Measurements from ENCODE around the gene CCT7. TPM values are rescaled to one million over a fixed set of nuclear protein-coding genes. Genes with fewer than 3 reads are reported as not detected.

The CCT7 gene
- total and polyA plus RNA-seq, 8 donors = 124 to 243 (median 147) TPM

DNA sequence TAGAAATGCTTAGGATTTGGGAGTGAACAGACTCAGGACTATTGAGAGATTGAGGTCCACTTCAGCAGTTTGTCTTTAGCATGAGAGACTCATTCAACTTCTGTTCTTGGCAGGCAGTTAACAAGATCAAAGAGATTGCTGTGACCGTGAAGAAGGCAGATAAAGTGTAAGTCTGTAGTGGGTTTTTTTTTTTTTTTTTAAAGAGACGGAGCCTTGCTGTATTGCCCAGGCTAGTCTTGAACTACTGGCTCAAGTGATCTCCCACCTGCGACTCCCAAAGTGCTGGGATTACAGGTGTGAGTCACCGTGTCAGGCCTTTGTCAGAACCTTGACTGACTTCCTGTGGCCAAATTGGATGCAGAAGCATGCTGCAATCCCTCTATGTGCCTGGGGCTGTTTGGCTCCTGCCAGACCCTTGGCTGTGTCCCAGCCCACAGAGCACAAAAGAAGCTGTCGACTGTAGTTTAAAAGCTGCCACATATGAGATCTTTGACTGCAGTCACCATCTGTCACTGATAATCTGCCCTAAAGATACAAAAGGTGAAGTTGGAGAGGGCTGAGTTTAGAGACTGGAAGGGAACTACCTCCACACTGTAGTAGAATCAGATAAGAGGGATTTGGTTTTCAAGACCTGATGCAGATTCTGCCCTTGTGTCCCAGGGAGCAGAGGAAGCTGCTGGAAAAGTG is 9.9 kb downstream of the CCT7 start:
- intact Hi-C loops (cut with DNase I; ENCODE audit: low total_unique reads) = no loop called here
- Histone ChIP-seq H3K36me3 (peaks cover 89 to 100% (median 99%) of the 10 kb centered on the region in 4 donors), H3K4me1 (peaks cover 0 to 9% (median 2%) of the 10 kb centered on the region in 4 donors), H3K4me3 (no peak overlapping the region), H3K9me3 (no peaks in the 10 kb centered on the region), H3K27me3 (no peaks in the 10 kb centered on the region), H3K27ac (no peak overlapping the region)
- 36 to 56% (median 39%) methylated on average over 5 of the region's 5 CpGs for WGBS, 5 donors
- no peak for DNase-seq
- TF ChIP-seq POLR2AphosphoS5 (IDR thresholded peaks at IDR 0.05) = no peak
- TF ChIP-seq, protein P1, sequence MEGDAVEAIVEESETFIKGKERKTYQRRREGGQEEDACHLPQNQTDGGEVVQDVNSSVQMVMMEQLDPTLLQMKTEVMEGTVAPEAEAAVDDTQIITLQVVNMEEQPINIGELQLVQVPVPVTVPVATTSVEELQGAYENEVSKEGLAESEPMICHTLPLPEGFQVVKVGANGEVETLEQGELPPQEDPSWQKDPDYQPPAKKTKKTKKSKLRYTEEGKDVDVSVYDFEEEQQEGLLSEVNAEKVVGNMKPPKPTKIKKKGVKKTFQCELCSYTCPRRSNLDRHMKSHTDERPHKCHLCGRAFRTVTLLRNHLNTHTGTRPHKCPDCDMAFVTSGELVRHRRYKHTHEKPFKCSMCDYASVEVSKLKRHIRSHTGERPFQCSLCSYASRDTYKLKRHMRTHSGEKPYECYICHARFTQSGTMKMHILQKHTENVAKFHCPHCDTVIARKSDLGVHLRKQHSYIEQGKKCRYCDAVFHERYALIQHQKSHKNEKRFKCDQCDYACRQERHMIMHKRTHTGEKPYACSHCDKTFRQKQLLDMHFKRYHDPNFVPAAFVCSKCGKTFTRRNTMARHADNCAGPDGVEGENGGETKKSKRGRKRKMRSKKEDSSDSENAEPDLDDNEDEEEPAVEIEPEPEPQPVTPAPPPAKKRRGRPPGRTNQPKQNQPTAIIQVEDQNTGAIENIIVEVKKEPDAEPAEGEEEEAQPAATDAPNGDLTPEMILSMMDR (IDR thresholded peaks at IDR 0.05) = no peak

DNA sequence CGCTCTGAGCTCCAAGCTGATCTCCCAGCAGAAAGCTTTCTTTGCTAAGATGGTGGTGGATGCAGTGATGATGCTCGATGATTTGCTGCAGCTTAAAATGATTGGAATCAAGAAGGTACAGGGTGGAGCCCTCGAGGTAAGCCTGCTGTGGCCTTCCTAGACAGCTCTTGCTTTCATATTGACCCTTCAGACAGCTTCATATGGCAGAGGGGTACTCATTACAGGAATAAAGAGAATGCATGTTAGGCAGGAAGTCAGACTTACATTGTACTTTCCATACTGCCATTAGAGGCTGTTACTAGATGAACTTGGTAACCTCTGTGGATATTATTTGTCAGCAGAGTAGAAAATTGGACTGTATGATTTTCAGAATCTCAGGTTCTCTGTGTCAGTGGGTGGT is 10.5 kb downstream of the CCT7 start:
- TF ChIP-seq EP300 (IDR thresholded peaks at IDR 0.05) = no peak
- TF ChIP-seq POLR2A (IDR thresholded peaks at IDR 0.05) = no peak
- no peak for TF ChIP-seq POLR2AphosphoS5 (IDR thresholded peaks at IDR 0.05)
- 86 to 97% (median 88%) methylated on average over 3 of the region's 3 CpGs for whole genome bisulfite sequencing, 5 donors
- Histone ChIP-seq H3K4me3 (no peak overlapping the region), H3K9me3 (no peaks in the 10 kb centered on the region), H3K27me3 (no peaks in the 10 kb centered on the region), H3K36me3 (peaks cover 92 to 100% (median 99%) of the 10 kb centered on the region in 4 donors), H3K4me1 (peaks cover 0 to 3% (median 0%) of the 10 kb centered on the region in 4 donors), H3K27ac (no peak overlapping the region)
- intact Hi-C loops (cut with DNase I; ENCODE audit: low total_unique reads) = no loop called here
- no peak for DNase-seq

DNA sequence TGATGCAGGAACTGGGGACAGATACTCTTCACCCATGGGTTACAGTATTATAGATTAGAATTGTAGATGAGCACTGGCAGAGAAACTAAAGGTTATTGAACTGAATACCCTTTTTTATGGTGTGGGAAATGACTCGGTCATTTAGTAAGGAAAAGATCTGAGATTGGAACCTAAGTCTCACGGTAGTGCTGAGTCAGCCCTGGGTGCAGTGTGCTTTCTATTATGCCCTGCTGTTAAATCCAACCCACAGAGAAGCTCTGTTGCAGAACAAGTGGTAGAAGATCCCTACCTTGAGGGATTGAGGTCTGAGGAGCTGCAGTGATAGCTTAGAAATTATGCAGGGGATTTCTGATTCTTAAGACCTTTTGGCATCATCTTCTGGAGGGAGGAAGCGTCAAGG is 12.7 kb downstream of the CCT7 start:
- TF ChIP-seq EP300 (IDR thresholded peaks at IDR 0.05) (no peak), POLR2A (IDR thresholded peaks at IDR 0.05) (no peak), POLR2AphosphoS5 (IDR thresholded peaks at IDR 0.05) (no peak)
- TF ChIP-seq, protein P1 (IDR thresholded peaks at IDR 0.05) = no peak
- intact Hi-C loops (cut with DNase I; ENCODE audit: low total_unique reads) = no loop called here
- WGBS, 5 donors = 78 to 87% (median 82%) methylated on average over 3 of the region's 3 CpGs

DNA sequence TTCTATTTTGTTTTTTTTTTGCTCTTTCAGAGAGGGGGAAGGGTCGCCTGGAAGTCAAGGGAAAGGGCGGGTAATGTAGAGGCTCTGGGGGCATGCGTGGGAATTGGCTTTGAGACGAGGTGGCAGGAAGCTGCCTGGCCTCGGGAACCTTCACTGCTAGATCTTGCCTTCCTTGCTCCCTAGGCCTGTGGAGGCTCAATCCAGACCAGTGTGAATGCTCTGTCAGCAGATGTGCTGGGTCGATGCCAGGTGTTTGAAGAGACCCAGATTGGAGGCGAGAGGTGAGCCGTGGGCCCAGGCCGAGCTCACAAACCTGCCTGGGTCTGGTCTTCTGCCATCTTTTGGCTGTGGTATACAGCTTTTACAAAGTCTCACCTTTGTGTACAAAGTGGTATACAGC is 15.5 kb downstream of the CCT7 start:
- Histone ChIP-seq H3K27ac (no peak overlapping the region), H3K27me3 (no peaks in the 10 kb centered on the region), H3K36me3 (peaks cover 85 to 100% (median 100%) of the 10 kb centered on the region in 4 donors), H3K4me3 (no peak overlapping the region), H3K4me1 (no peaks in the 10 kb centered on the region), H3K9me3 (no peaks in the 10 kb centered on the region)
- intact Hi-C loops (cut with DNase I; ENCODE audit: low total_unique reads) = no loop called here
- DNase-seq = no peak
- TF ChIP-seq, protein P1 (IDR thresholded peaks at IDR 0.05) = no peak
- TF ChIP-seq POLR2A (IDR thresholded peaks at IDR 0.05) = no peak
- TF ChIP-seq EP300 (IDR thresholded peaks at IDR 0.05) = no peak
- no peak for TF ChIP-seq POLR2AphosphoS5 (IDR thresholded peaks at IDR 0.05)
- 81 to 91% (median 86%) methylated on average over 9 of the region's 9 CpGs for WGBS, 5 donors

More for the DNA sequence above, 12.7 kb downstream of the CCT7 start:
- no peaks in the 10 kb centered on the region for H3K9me3 ChIP-seq
- no peak for DNase-seq
- no peaks in the 10 kb centered on the region for H3K27me3 ChIP-seq
- peaks cover 95 to 100% (median 99%) of the 10 kb centered on the region in 4 donors for H3K36me3 ChIP-seq
- H3K27ac ChIP-seq = no peak overlapping the region
- H3K4me1 ChIP-seq = no peaks in the 10 kb centered on the region
- H3K4me3 ChIP-seq = no peak overlapping the region
